GM12891 (cell line): ENCODE results near the gene PCSK4.
"Not testable (repeated sequence)": the region's sequence is repeated elsewhere in the genome, so short reads cannot be mapped to it uniquely, and the experiment has no call there.

Experiments used
- POLR2AphosphoS5 ChIP-seq: IDR thresholded peaks from 2 replicates; pipeline ENCODE4 v1.6.1; 2011; ENCODE audit warnings: low read depth, low read length, control low read depth
- TAF1 ChIP-seq: IDR thresholded peaks from 2 replicates; pipeline ENCODE4 v1.6.1; 2011; ENCODE audit warnings: low read depth, low read length, control low read depth

DNA sequence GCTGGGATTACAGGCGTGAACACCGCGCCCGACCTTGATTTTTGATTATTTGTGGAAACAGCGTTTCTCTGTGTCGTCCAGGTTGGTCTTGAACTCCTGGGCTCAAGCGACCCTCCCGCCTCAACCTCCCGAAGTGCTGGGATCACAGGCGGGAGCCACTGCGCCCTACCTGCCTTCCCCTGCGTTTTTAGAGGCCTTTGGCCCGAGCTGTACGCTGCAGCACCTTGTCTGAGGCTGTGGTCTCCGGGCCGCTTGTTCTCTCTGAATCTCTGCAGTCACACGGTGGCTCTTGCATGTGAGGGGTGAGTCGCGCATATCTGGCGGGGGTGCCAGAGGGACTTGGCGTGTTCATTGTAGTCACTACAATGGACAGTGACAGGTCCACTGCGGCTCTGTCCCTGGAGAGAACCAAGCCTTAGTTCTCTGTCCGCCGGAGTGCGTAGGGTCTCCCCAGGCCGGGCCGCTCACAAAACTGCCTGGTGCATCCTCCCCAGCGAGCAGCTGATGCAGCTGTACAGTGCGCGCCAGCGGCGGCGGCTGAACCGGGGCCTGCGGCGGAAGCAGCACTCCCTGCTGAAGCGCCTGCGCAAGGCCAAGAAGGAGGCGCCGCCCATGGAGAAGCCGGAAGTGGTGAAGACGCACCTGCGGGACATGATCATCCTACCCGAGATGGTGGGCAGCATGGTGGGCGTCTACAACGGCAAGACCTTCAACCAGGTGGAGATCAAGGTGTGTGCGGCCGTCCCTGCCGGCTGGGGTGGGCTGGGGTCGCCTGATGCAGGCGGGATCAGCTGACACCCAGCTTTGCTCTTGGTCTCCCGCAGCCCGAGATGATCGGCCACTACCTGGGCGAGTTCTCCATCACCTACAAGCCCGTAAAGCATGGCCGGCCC lies 50.4 kb downstream of the PCSK4 start:
- TF ChIP-seq TAF1, POLR2AphosphoS5: not testable (repeated sequence)
